Measurements from ENCODE around the gene DCDC2C.

The DCDC2C gene

DNA sequence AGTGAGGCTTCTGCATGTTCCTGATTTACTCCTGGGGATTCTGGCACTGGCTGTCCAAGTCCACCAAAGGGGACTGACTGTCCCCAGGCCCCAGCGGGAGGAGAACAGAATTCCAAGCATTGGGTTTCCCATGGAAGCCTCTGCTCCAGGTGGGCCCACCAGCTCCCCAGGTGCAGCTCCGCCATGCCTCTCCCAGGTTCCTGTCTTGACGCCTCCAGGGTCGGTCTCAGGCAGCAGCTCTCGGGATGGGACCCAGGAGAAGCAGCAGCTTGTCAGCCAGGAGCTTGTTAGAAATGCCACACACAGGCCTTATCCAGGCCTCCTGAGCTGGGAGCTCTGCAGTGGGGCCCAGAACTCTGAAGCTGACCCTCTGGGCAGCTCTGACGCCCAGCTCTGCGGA lies 47.9 kb downstream of the DCDC2C start:
- no peaks in the 10 kb centered on the region for H3K9me3 ChIP-seq
- no peaks in the 10 kb centered on the region for H3K36me3 ChIP-seq (replicated peaks)
- H3K4me1 ChIP-seq = no peaks in the 10 kb centered on the region
- no peak for DNase-seq (ENCODE audit: low spot score in 2 of 2)
- in situ Hi-C loops (cut with MboI; ENCODE audit: low sequenced_read_pairs) = no loop called here
- no peak overlapping the region for H3K4me3 ChIP-seq
- H3K27me3 ChIP-seq (ENCODE audit: low read depth) = peaks cover 6% of the 10 kb centered on the region; the same call in 1 of the 2 replicates

GRCh38 chr2:3751806-3752205 lies 48.4 kb downstream of the DCDC2C start:
- Histone ChIP-seq H3K4me1 (no peaks in the 10 kb centered on the region), H3K9me3 (no peaks in the 10 kb centered on the region), H3K4me3 (no peak overlapping the region), H3K36me3 (replicated peaks) (no peaks in the 10 kb centered on the region), H3K27me3 (ENCODE audit: low read depth) (peaks cover 6% of the 10 kb centered on the region; the same call in 1 of the 2 replicates)
- in situ Hi-C loops (cut with MboI; ENCODE audit: low sequenced_read_pairs) = no loop called here
- no peak for DNase-seq (ENCODE audit: low spot score in 2 of 2)

- Histone ChIP-seq H3K27me3 (ENCODE audit: low read depth) (peaks cover 6% of the 10 kb centered on the region; the same call in 1 of the 2 replicates), H3K4me3 (no peak overlapping the region), H3K4me1 (no peaks in the 10 kb centered on the region), H3K9me3 (no peaks in the 10 kb centered on the region), H3K36me3 (replicated peaks) (no peaks in the 10 kb centered on the region)
- in situ Hi-C loops (cut with MboI; ENCODE audit: low sequenced_read_pairs) = no loop called here
- DNase-seq (ENCODE audit: low spot score in 2 of 2) = no peak
Observed at GRCh38 chr2:3752376-3752775, 49.0 kb downstream of the DCDC2C start.

DNA sequence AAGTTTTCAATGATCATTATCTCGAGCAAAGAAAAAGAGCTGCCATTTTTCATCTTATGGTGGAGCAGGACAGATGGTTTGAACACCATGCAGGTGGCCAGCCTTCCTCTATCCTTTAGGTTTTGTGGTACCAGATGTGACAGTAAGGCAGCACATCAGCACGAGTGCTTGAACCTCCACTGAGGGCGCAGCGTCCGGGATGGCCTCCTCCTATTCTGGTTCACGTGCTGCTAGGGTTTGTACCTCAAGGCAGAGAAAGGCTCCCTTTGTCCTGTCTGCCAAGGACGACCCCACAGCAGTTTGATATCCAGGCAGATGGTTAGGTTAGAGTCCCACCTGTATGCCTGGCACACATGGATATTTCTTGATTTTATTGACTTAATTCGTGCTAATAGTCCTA lies 50.2 kb downstream of the DCDC2C start:
- no peaks in the 10 kb centered on the region for H3K36me3 ChIP-seq (replicated peaks)
- no peak for DNase-seq (ENCODE audit: low spot score in 2 of 2)
- no peak overlapping the region for H3K4me3 ChIP-seq
- peaks cover 4% of the 10 kb centered on the region; the same call in 1 of the 2 replicates for H3K27me3 ChIP-seq (ENCODE audit: low read depth)
- H3K4me1 ChIP-seq = no peaks in the 10 kb centered on the region
- in situ Hi-C loops (cut with MboI; ENCODE audit: low sequenced_read_pairs) = no loop called here
- no peaks in the 10 kb centered on the region for H3K9me3 ChIP-seq

DNA sequence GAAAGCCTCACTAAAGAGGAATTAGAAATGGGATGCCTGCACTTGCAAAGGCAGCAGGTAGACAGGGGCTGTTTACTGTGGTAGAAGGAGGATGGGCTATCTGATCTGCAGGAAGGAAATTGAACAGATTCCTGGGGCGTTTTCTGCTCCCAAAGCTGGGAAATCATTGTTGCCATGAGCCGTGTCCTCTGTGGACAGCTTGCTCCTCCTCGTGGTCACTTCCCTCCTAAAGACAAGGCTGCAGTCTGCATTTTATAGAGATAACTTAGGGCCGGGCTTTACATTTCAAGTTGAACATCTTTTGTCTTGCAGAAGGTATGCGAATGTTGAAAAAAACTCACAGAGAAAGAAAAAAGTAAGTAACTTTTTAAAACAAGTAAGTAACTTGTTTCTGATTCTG lies 50.9 kb downstream of the DCDC2C start:
- H3K27me3 ChIP-seq (ENCODE audit: low read depth) = no peaks in the 10 kb centered on the region; the same call in 1 of the 2 replicates
- no peak for DNase-seq (ENCODE audit: low spot score in 2 of 2)
- H3K4me1 ChIP-seq = no peaks in the 10 kb centered on the region
- H3K9me3 ChIP-seq = no peaks in the 10 kb centered on the region
- H3K4me3 ChIP-seq = no peak overlapping the region
- no peaks in the 10 kb centered on the region for H3K36me3 ChIP-seq (replicated peaks)
- in situ Hi-C loops (cut with MboI; ENCODE audit: low sequenced_read_pairs) = no loop called here

- no peak overlapping the region for H3K4me3 ChIP-seq
- in situ Hi-C loops (cut with MboI; ENCODE audit: low sequenced_read_pairs) = no loop called here
- no peak for DNase-seq (ENCODE audit: low spot score in 2 of 2)
- H3K27me3 ChIP-seq (ENCODE audit: low read depth) = no peaks in the 10 kb centered on the region; the same call in 1 of the 2 replicates
- no peaks in the 10 kb centered on the region for H3K4me1 ChIP-seq
- no peaks in the 10 kb centered on the region for H3K9me3 ChIP-seq
- H3K36me3 ChIP-seq (replicated peaks) = no peaks in the 10 kb centered on the region
Observed at GRCh38 chr2:3754795-3755194, 51.4 kb downstream of the DCDC2C start.

DNA sequence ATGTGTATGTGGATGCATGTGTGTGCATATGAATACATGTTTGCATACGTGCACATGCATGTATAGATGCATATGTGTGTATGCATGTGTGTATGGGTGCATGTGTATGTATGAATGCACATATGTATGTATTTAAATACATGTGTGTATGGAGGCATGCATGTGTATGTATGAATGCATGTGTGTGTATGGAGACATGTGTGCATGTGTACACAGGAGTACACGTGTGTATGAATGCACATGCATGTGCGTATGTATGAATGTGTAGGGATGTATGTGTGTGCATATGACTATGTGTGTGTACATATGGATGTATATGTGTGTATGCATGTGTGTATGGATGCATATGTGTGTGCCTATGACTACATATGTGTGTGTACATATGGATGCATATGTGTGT lies 51.9 kb downstream of the DCDC2C start:
- no peaks in the 10 kb centered on the region for H3K36me3 ChIP-seq (replicated peaks)
- DNase-seq (ENCODE audit: low spot score in 2 of 2) = no peak
- in situ Hi-C loops (cut with MboI; ENCODE audit: low sequenced_read_pairs) = no loop called here
- H3K27me3 ChIP-seq (ENCODE audit: low read depth) = no peaks in the 10 kb centered on the region; the same call in 1 of the 2 replicates
- no peak overlapping the region for H3K4me3 ChIP-seq
- H3K9me3 ChIP-seq = no peaks in the 10 kb centered on the region
- H3K4me1 ChIP-seq = no peaks in the 10 kb centered on the region

DNA sequence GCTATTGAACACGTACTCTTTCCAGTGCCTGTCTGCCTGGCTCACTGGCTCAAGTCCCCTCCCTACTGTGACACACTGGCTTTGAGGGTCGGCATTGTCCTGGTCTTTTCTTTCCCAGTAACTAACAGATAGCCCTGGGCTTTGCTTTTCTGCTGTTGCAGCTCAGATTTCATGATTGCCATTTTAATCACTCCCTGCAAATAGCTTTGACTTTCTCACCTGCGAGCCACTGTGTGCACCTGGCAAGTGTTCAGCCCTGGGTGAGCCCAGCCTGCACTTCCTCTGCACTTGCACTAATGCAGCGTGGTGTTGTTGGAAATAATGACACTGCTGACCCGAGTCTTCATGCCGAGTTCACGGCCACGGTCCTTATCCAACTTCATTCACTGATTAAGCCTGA lies 52.9 kb downstream of the DCDC2C start:
- H3K9me3 ChIP-seq = no peaks in the 10 kb centered on the region
- in situ Hi-C loops (cut with MboI; ENCODE audit: low sequenced_read_pairs) = no loop called here
- no peaks in the 10 kb centered on the region for H3K36me3 ChIP-seq (replicated peaks)
- no peaks in the 10 kb centered on the region; the same call in 1 of the 2 replicates for H3K27me3 ChIP-seq (ENCODE audit: low read depth)
- DNase-seq (ENCODE audit: low spot score in 2 of 2) = no peak
- no peaks in the 10 kb centered on the region for H3K4me1 ChIP-seq
- H3K4me3 ChIP-seq = no peak overlapping the region

DNA sequence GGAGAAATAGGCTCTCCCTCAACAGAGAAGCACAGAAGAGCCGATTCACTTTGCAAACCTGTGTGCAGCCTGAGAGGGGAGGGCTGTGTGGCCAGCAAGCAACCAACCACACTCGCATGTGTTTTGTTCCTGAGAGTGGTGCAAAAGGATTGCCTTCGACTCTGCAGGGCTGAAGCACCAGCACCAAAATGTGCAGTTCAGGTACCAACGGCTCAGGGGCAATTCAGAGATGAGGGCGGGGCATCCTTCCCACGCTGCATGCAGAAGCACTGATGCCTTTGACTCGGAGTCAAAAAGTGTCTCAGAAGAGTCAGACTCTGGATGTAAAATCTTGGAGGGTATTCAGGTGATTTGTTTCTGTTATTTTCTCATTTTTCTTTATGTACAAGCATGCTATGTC lies 55.5 kb downstream of the DCDC2C start:
- Histone ChIP-seq H3K36me3 (replicated peaks) (no peaks in the 10 kb centered on the region), H3K4me1 (no peaks in the 10 kb centered on the region)
- no peak for DNase-seq (ENCODE audit: low spot score in 2 of 2)

GRCh38 chr2:3759331-3759730 lies 56.0 kb downstream of the DCDC2C start:
- no peak for DNase-seq (ENCODE audit: low spot score in 2 of 2)

More for the DNA sequence above, 55.5 kb downstream of the DCDC2C start:
- in situ Hi-C loops (cut with MboI; ENCODE audit: low sequenced_read_pairs) = no loop called here
- Histone ChIP-seq H3K9me3 (no peaks in the 10 kb centered on the region), H3K4me3 (no peak overlapping the region), H3K27me3 (ENCODE audit: low read depth) (no peaks in the 10 kb centered on the region; the same call in 1 of the 2 replicates)

DNA sequence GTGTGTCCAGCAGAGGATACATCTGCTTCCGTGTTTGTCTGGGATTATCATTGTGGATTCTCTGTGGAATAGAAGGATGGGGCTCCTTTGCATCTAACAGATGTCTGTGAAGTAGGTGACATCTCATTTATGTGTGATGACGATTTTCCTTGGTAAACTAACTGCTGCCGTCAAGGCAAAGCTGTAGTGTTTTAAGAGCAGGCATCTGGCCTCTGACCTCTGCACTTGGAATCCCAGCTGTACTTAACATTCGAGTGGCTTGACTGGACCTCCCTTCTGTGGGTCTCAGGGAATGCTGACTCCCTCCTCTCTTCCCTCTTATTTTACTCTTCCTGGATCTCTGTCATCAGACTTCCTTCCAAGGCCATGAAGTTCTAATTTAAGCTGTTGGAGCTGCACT lies 56.4 kb downstream of the DCDC2C start:
- no peak for DNase-seq (ENCODE audit: low spot score in 2 of 2)
- Histone ChIP-seq H3K4me3 (no peak overlapping the region), H3K27me3 (ENCODE audit: low read depth) (no peaks in the 10 kb centered on the region; the same call in 1 of the 2 replicates), H3K4me1 (no peaks in the 10 kb centered on the region), H3K36me3 (replicated peaks) (no peaks in the 10 kb centered on the region), H3K9me3 (no peaks in the 10 kb centered on the region)
- in situ Hi-C loops (cut with MboI; ENCODE audit: low sequenced_read_pairs) = no loop called here

More at GRCh38 chr2:3759331-3759730, 56.0 kb downstream of the DCDC2C start:
- in situ Hi-C loops (cut with MboI; ENCODE audit: low sequenced_read_pairs) = no loop called here
- Histone ChIP-seq H3K27me3 (ENCODE audit: low read depth) (no peaks in the 10 kb centered on the region; the same call in 1 of the 2 replicates), H3K4me3 (no peak overlapping the region), H3K4me1 (no peaks in the 10 kb centered on the region), H3K9me3 (no peaks in the 10 kb centered on the region), H3K36me3 (replicated peaks) (no peaks in the 10 kb centered on the region)

DNA sequence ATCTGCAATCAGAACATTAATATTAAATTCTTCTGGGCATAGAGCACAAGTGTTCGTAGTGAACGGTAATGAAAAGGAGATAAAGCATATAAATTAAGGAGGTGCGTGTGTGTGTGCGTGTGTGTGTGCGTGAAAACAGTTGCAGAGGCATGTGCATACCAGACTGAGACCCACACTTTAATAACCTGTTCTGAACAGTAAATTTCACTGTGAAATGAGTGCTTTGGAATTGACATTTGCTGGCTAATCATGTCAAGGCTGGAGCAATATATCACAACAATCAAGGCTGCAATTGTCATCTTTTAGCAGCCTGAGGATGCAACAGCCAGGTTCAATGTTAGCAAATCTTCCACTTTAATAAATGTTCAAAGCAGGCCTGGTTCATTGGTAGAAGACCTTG lies 57.9 kb downstream of the DCDC2C start:
- Histone ChIP-seq H3K27me3 (ENCODE audit: low read depth) (no peaks in the 10 kb centered on the region; the same call in 1 of the 2 replicates), H3K4me1 (no peaks in the 10 kb centered on the region), H3K4me3 (no peak overlapping the region), H3K36me3 (replicated peaks) (no peaks in the 10 kb centered on the region), H3K9me3 (no peaks in the 10 kb centered on the region)
- no peak for DNase-seq (ENCODE audit: low spot score in 2 of 2)
- in situ Hi-C loops (cut with MboI; ENCODE audit: low sequenced_read_pairs) = no loop called here

- no peaks in the 10 kb centered on the region; the same call in 1 of the 2 replicates for H3K27me3 ChIP-seq (ENCODE audit: low read depth)
- no peaks in the 10 kb centered on the region for H3K9me3 ChIP-seq
- H3K4me1 ChIP-seq = no peaks in the 10 kb centered on the region
- in situ Hi-C loops (cut with MboI; ENCODE audit: low sequenced_read_pairs) = no loop called here
- DNase-seq (ENCODE audit: low spot score in 2 of 2) = no peak
- H3K36me3 ChIP-seq (replicated peaks) = no peaks in the 10 kb centered on the region
- no peak overlapping the region for H3K4me3 ChIP-seq
Observed at GRCh38 chr2:3762771-3763447, 59.5 kb downstream of the DCDC2C start.

GRCh38 chr2:3766824-3767223 lies 63.4 kb downstream of the DCDC2C start:
- Histone ChIP-seq H3K4me3 (no peak overlapping the region), H3K36me3 (replicated peaks) (no peaks in the 10 kb centered on the region), H3K9me3 (no peaks in the 10 kb centered on the region), H3K27me3 (ENCODE audit: low read depth) (no peaks in the 10 kb centered on the region), H3K4me1 (no peaks in the 10 kb centered on the region)
- DNase-seq (ENCODE audit: low spot score in 2 of 2) = no peak
- in situ Hi-C loops (cut with MboI; ENCODE audit: low sequenced_read_pairs) = no loop called here

All from HAP-1 (cell line).